Breast epithelium (tissue), 4 donors: ENCODE results near the gene ABCA1. TPM values are rescaled to one million over a fixed set of nuclear protein-coding genes. Genes with fewer than 3 reads are reported as not detected.
"Not testable (repeated sequence)": the region's sequence is repeated elsewhere in the genome, so short reads cannot be mapped to it uniquely, and the experiment has no call there.

Experiments used
- DNase-seq, 2 donors: peaks; one replicate each; pipeline ENCODE4 v3.0.0-alpha.2; 2019; ENCODE audit warnings: low spot score in 2 of 2
- H3K27ac ChIP-seq, 2 donors: fragments of 200-600 bp; sonication (generic) in 1 of 2; one replicate each; pipeline ENCODE4 v1.5.1; 2016 to 2019; ENCODE audit warnings: mild to moderate bottlenecking in 1 of 2
- H3K27me3 ChIP-seq, 2 donors: fragments of 200-600 bp; sonication (generic) in 1 of 2; one replicate each; pipeline versions ENCODE4 v1.5.1 to v1.6.0; 2017 to 2019; ENCODE audit warnings: control low read depth in 1 of 2, mild to moderate bottlenecking in 1 of 2
- H3K36me3 ChIP-seq: fragments of 200-600 bp; one replicate; pipeline ENCODE4 v1.5.1; 2019
- H3K4me1 ChIP-seq, 2 donors: fragments of 200-600 bp; sonication (generic); one replicate each; pipeline ENCODE4 v1.5.1; 2016 to 2019; ENCODE audit warnings: control low read depth in 1 of 2
- H3K4me3 ChIP-seq, 3 donors: fragments of 200-600 bp; sonication (generic); 1 replicate in 2 of 3; 2 replicates in 1 of 3; pipeline ENCODE4 v1.5.1; 2016 to 2019; ENCODE audit warnings: mild to moderate bottlenecking in 3 of 3, moderate library complexity in 2 of 3
- H3K9me3 ChIP-seq, 2 donors: fragments of 200-600 bp; sonication (generic) in 1 of 2; one replicate each; pipeline ENCODE4 v1.5.1; 2016 to 2019; ENCODE audit warnings: control low read depth in 1 of 2
- CTCF ChIP-seq, 3 donors: fragments of 450-650 bp; IDR thresholded peaks; one replicate each; pipeline ENCODE4 v1.5.1; 2016 to 2017; ENCODE audit warnings: antibody characterized with exemption in 3 of 3, mild to moderate bottlenecking in 3 of 3, moderate library complexity in 3 of 3
- POLR2A ChIP-seq: fragments of 450-650 bp; IDR thresholded peaks from one replicate; pipeline ENCODE4 v1.6.1; 2016; ENCODE audit warnings: antibody characterized with exemption, mild to moderate bottlenecking, moderate library complexity
- POLR2AphosphoS5 ChIP-seq, 3 donors: sonication (generic); formaldehyde crosslinking; IDR thresholded peaks; one replicate each; pipeline ENCODE4 v1.6.1; 2017; ENCODE audit warnings: antibody characterized with exemption in 3 of 3
- intact Hi-C: fragments of 100-400 bp; cut with DNase I; formaldehyde crosslinking; loops from one replicate; pipeline ENCODE4 v1.15.1; 2023; ENCODE audit warnings: low total_unique reads
- total RNA-seq, 3 donors: library from RNA; depleted of rRNA; stranded (reverse); fragments of >200 nt; gene quantifications; one replicate each; pipeline ENCODE4 v1.1.0, GENCODE V29; 2016

The ABCA1 gene
- total RNA-seq, 3 donors from 2014 or later, result 57.0 to 100 (median 67.8) TPM

GRCh38 chr9:104856413-104856941 lies 71.5 kb downstream of the ABCA1 start:
- no peak overlapping the region for H3K27ac ChIP-seq
- no peaks in the 10 kb centered on the region for H3K36me3 ChIP-seq
- TF ChIP-seq CTCF (IDR thresholded peaks at IDR 0.05) (no peak), POLR2A (no peak), POLR2AphosphoS5 (IDR thresholded peaks at IDR 0.05) (no peak)
- no peak for DNase-seq
- peaks cover 0 to 5% of the 10 kb centered on the region in 2 donors for H3K4me1 ChIP-seq
- no peaks in the 10 kb centered on the region for H3K9me3 ChIP-seq
- H3K4me3 ChIP-seq, result no peak overlapping the region
- intact Hi-C loops, result no loop called here
- no peaks in the 10 kb centered on the region for H3K27me3 ChIP-seq

GRCh38 chr9:104855807-104856206 lies 72.1 kb downstream of the ABCA1 start:
- intact Hi-C loops, result no loop called here
- no peaks in the 10 kb centered on the region for H3K36me3 ChIP-seq
- peaks cover 0 to 5% of the 10 kb centered on the region in 2 donors for H3K4me1 ChIP-seq
- no peak for DNase-seq
- no peaks in the 10 kb centered on the region for H3K27me3 ChIP-seq
- H3K27ac ChIP-seq, result no peak overlapping the region
- TF ChIP-seq CTCF (IDR thresholded peaks at IDR 0.05) (no peak), POLR2AphosphoS5 (IDR thresholded peaks at IDR 0.05) (no peak), POLR2A (no peak)
- H3K9me3 ChIP-seq, result no peaks in the 10 kb centered on the region
- no peak overlapping the region for H3K4me3 ChIP-seq

- H3K27me3 ChIP-seq, DNase-seq, H3K27ac ChIP-seq, H3K9me3 ChIP-seq, H3K36me3 ChIP-seq, H3K4me1 ChIP-seq, H3K4me3 ChIP-seq, intact Hi-C loops: not testable (repeated sequence)
Observed at GRCh38 chr9:104855258-104855657, 72.7 kb downstream of the ABCA1 start.

GRCh38 chr9:104854613-104855012 lies 73.3 kb downstream of the ABCA1 start:
- Histone ChIP-seq H3K4me3 (no peak overlapping the region), H3K36me3 (no peaks in the 10 kb centered on the region), H3K27ac (no peak overlapping the region), H3K9me3 (no peaks in the 10 kb centered on the region), H3K4me1 (peaks cover 0 to 5% of the 10 kb centered on the region in 2 donors), H3K27me3 (no peaks in the 10 kb centered on the region)
- intact Hi-C loops, result no loop called here
- no peak for DNase-seq
- TF ChIP-seq POLR2A, result no peak
- TF ChIP-seq CTCF (IDR thresholded peaks at IDR 0.05), result no peak
- no peak for TF ChIP-seq POLR2AphosphoS5 (IDR thresholded peaks at IDR 0.05)

GRCh38 chr9:104853683-104854082 lies 74.3 kb downstream of the ABCA1 start:
- no peak for DNase-seq
- Histone ChIP-seq H3K36me3 (no peaks in the 10 kb centered on the region), H3K27me3 (no peaks in the 10 kb centered on the region), H3K9me3 (no peaks in the 10 kb centered on the region), H3K4me1 (peaks cover 0 to 5% of the 10 kb centered on the region in 2 donors), H3K27ac (no peak overlapping the region), H3K4me3 (no peak overlapping the region)
- TF ChIP-seq CTCF (IDR thresholded peaks at IDR 0.05) (no peak), POLR2A (no peak), POLR2AphosphoS5 (IDR thresholded peaks at IDR 0.05) (no peak)
- intact Hi-C loops, result no loop called here

- Histone ChIP-seq H3K36me3 (no peaks in the 10 kb centered on the region), H3K9me3 (no peaks in the 10 kb centered on the region), H3K4me1 (peaks cover 0 to 5% of the 10 kb centered on the region in 2 donors), H3K27me3 (no peaks in the 10 kb centered on the region), H3K4me3 (no peak overlapping the region), H3K27ac (no peak overlapping the region)
- intact Hi-C loops, result no loop called here
- DNase-seq, result no peak
- TF ChIP-seq POLR2A, result no peak
- TF ChIP-seq CTCF (IDR thresholded peaks at IDR 0.05), result no peak
- TF ChIP-seq POLR2AphosphoS5 (IDR thresholded peaks at IDR 0.05), result no peak
Observed at GRCh38 chr9:104853159-104853558, 74.8 kb downstream of the ABCA1 start.
